ENCODE results near the gene FAM83D. TPM values are rescaled to one million over a fixed set of nuclear protein-coding genes. Genes with fewer than 3 reads are reported as not detected.

Gene FAM83D
- total RNA-seq, 2 experiments from 2014 or later = 1.8 to 1.9 TPM

DNA sequence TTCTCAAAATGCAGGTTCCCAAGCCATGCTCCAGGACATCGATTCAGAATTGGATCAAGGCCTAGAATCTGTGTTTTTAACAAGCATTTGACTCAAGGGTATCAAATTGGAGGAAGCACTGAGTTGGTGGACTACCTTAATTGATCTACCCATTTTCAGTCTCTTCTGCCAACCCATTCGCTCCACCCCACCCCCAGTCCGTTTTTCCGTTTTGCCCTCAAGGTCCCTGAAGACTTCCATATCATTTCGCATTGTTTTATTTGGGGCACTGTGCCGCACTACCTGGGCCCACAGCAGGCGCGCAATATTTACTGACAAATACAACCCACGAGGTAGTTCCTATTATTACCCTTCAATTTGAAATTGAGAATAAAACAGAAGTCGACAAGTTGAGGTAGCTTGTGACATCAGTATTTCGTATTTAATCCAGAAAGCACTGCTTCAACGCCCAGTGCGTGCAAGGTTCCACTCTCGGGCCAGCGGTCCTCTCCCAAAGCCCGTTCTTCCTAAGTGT is 35.4 kb downstream of the FAM83D start:
- no peaks in the 10 kb centered on the region for H3K9me3 Mint-ChIP-seq
- H3K4me3 Mint-ChIP-seq = peak overlapping the region; percentile 97
- TF ChIP-seq, protein P1, sequence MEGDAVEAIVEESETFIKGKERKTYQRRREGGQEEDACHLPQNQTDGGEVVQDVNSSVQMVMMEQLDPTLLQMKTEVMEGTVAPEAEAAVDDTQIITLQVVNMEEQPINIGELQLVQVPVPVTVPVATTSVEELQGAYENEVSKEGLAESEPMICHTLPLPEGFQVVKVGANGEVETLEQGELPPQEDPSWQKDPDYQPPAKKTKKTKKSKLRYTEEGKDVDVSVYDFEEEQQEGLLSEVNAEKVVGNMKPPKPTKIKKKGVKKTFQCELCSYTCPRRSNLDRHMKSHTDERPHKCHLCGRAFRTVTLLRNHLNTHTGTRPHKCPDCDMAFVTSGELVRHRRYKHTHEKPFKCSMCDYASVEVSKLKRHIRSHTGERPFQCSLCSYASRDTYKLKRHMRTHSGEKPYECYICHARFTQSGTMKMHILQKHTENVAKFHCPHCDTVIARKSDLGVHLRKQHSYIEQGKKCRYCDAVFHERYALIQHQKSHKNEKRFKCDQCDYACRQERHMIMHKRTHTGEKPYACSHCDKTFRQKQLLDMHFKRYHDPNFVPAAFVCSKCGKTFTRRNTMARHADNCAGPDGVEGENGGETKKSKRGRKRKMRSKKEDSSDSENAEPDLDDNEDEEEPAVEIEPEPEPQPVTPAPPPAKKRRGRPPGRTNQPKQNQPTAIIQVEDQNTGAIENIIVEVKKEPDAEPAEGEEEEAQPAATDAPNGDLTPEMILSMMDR (IDR thresholded peaks at IDR 0.05) = no peak
- peaks cover 33% of the 10 kb centered on the region for H3K4me1 Mint-ChIP-seq (ENCODE audit: low read depth)
- Histone ChIP-seq H3K4me3 (ENCODE audit: low read length) (peak overlapping the region; percentile 80), H3K4me1 (ENCODE audit: insufficient read depth, low read length) (peaks cover 16% of the 10 kb centered on the region), H3K27me3 (ENCODE audit: control insufficient read depth in 1 of 2, insufficient read depth in 2 of 2, low read length in 2 of 2) (no peaks in the 10 kb centered on the region), H3K36me3 (ENCODE audit: insufficient read depth, low read length) (no peaks in the 10 kb centered on the region), H3K9me3 (ENCODE audit: control insufficient read depth in 1 of 2, insufficient read depth in 1 of 2, low read length in 2 of 2) (no peaks in the 10 kb centered on the region), H3K27ac (ENCODE audit: low read depth in 1 of 2, low read length in 2 of 2) (peak overlapping the region; percentile 51 to 73)
- ChIA-PET CTCF (interaction anchor here (1.1 to 3.2 kb wide), 6 partner anchors 17 to 316 kb away, joined by 3 to 25 read pairs (median 4); partner anchors contain the start of genes ACTR5 and FAM83D), POLR2A (interaction anchor here (0.6 to 3.3 kb wide), 15 partner anchors 9 to 526 kb away, joined by 3 to 38 read pairs (median 7); partner anchors contain the start of genes ACTR5, FAM83D, PPP1R16B and RALGAPB)
- H3K36me3 Mint-ChIP-seq (ENCODE audit: low read depth) = peaks cover 22% of the 10 kb centered on the region
- H3K27me3 Mint-ChIP-seq = no peaks in the 10 kb centered on the region
- ATAC-seq (ENCODE audit: poor library complexity) (peak; percentile 0), DNase-seq (peak in 6 of 14 experiments; percentile 1 to 17 (median 8))
- intact Hi-C loops (cut with DNase I, micrococcal nuclease) = loop anchor here (1.0 to 10.0 kb wide), 7 partner anchors 35 to 524 kb away; partner anchors contain the start of genes FAM83D (in 2 of the 2), ACTR5 (in 1 of the 2), PPP1R16B (in 1 of the 2) and RALGAPB (in 1 of the 2)
- peak overlapping the region; percentile 88 for H3K27ac Mint-ChIP-seq

DNA sequence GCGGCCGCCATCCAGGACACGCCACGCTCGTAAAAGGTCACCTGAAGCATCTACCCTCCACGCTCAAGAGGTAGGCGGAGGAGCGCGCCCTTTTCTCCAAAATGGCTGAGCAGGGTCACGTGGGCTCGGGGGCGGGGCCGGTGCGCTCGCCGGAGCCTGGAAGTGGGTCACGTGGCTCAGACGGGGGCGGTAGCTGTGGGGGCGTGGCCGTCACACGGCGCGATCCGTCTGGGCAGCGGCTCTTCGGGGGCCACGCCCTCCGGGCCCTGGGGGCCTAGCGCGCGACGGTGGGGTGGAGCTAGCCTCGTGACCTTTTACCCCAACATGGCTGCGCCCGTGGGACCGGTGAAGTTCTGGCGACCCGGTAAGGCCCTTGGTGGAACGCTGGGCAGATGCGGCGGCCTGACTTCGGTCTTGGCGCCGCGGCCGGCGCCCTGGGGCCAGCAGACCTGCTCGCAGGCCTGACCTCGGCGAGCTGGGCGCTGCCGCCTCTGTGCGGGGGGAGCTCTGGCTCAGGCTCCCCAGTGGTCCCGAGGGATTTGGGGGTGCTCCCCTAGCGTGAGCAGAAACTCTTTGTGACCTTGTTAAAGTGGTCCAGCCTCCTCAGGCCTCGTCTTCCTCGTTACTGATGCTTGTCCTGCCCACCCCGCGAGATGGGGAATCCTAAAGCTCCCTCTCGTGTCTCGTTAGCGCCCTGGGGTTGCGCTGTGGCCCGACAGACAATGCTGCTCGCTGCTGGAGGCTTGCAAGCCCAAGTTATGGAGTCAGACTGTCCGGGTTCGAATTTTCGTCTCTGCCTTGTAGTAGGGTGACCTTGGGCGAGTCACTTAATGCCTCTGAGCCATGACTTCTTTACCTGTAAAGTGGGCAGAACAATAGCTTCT is 36.1 kb downstream of the FAM83D start, which contains the start of gene DHX35:
Gene DHX35, plus strand, starts transcription at position 301 of the 884 bp plus-strand sequence. Its CDS starts 24 bp downstream, at position 325.
- TF ChIP-seq, protein P1 (IDR thresholded peaks at IDR 0.05) = peak; percentile 23
- ATAC-seq (ENCODE audit: poor library complexity) (peak; percentile 98), DNase-seq (peak; percentile 96 to 100 (median 98))
- H3K27ac Mint-ChIP-seq = peak within 1 kb of the TSS; percentile 88
- Histone ChIP-seq H3K27ac (ENCODE audit: low read depth in 1 of 2, low read length in 2 of 2) (peak within 1 kb of the TSS; percentile 73 to 77), H3K4me1 (ENCODE audit: insufficient read depth, low read length) (peaks cover 16% of the 10 kb centered on the region), H3K27me3 (ENCODE audit: control insufficient read depth in 1 of 2, insufficient read depth in 2 of 2, low read length in 2 of 2) (no peaks in the 10 kb centered on the region), H3K4me3 (ENCODE audit: low read length) (peak within 1 kb of the TSS; percentile 80), H3K36me3 (ENCODE audit: insufficient read depth, low read length) (no peaks in the 10 kb centered on the region), H3K9me3 (ENCODE audit: control insufficient read depth in 1 of 2, insufficient read depth in 1 of 2, low read length in 2 of 2) (no peaks in the 10 kb centered on the region)
- H3K27me3 Mint-ChIP-seq = no peaks in the 10 kb centered on the region
- intact Hi-C loops (cut with DNase I, micrococcal nuclease) = loop anchor here (1.0 to 10.0 kb wide), 7 partner anchors 36 to 525 kb away; partner anchors contain the start of genes FAM83D (in 2 of the 2), ACTR5 (in 1 of the 2), PPP1R16B (in 1 of the 2) and RALGAPB (in 1 of the 2)
- POLR2A ChIA-PET = interaction anchor here (0.6 to 3.3 kb wide), 16 partner anchors 8 to 527 kb away, joined by 3 to 38 read pairs (median 6); partner anchors contain the start of genes ACTR5, FAM83D, PPP1R16B and RALGAPB
- H3K36me3 Mint-ChIP-seq (ENCODE audit: low read depth) = peaks cover 22% of the 10 kb centered on the region
- H3K9me3 Mint-ChIP-seq = no peaks in the 10 kb centered on the region
- peaks cover 33% of the 10 kb centered on the region for H3K4me1 Mint-ChIP-seq (ENCODE audit: low read depth)
- H3K4me3 Mint-ChIP-seq = peak within 1 kb of the TSS; percentile 97
- CTCF ChIA-PET = interaction anchor here (0.8 to 3.2 kb wide), 7 partner anchors 16 to 214 kb away, joined by 3 to 25 read pairs (median 4); partner anchors contain the start of genes ACTR5 and FAM83D

DNA sequence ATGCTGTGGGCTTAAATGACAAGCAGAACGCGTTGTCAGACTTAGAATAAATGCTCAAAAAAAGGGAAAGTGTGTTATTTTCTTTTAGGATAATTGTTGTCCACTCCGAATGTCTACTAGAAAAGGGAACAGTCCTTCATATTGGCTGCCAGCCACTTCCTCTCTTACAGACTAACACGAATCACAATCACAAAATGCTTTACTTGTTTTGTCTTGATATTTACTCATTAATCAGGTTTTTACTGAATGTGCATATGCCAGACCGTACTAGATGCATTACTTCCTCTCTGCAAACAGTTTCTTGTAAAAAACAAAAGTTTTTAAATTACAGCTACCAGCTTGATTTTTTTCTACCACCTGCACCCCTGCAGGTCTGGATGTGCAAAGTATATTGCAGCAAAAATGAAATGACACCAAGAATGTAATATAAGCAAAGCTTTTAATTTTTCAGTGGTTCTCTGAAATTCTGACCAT is 36.7 kb downstream of the FAM83D start:
- Mint-ChIP-seq H3K9me3 (no peaks in the 10 kb centered on the region), H3K27me3 (no peaks in the 10 kb centered on the region), H3K4me3 (peak overlapping the region; percentile 97), H3K4me1 (ENCODE audit: low read depth) (peaks cover 33% of the 10 kb centered on the region), H3K27ac (peak overlapping the region; percentile 88), H3K36me3 (ENCODE audit: low read depth) (peaks cover 25% of the 10 kb centered on the region)
- DNase-seq (no peak), ATAC-seq (ENCODE audit: poor library complexity) (no peak)
- POLR2A ChIA-PET = interaction anchor here (0.6 to 3.3 kb wide), 11 partner anchors 8 to 158 kb away, joined by 3 to 38 read pairs (median 5); partner anchors contain the start of genes FAM83D and PPP1R16B
- Histone ChIP-seq H3K9me3 (ENCODE audit: control insufficient read depth in 1 of 2, insufficient read depth in 1 of 2, low read length in 2 of 2) (no peaks in the 10 kb centered on the region), H3K27me3 (ENCODE audit: control insufficient read depth in 1 of 2, insufficient read depth in 2 of 2, low read length in 2 of 2) (no peaks in the 10 kb centered on the region), H3K36me3 (ENCODE audit: insufficient read depth, low read length) (peaks cover 4% of the 10 kb centered on the region), H3K4me3 (ENCODE audit: low read length) (peak overlapping the region; percentile 80), H3K27ac (ENCODE audit: low read depth in 1 of 2, low read length in 2 of 2) (peak overlapping the region in 1 of 2 donors; percentile 58), H3K4me1 (ENCODE audit: insufficient read depth, low read length) (peaks cover 16% of the 10 kb centered on the region)
- intact Hi-C loops (cut with DNase I, micrococcal nuclease) = loop anchor here (1.0 to 10.0 kb wide), 7 partner anchors 37 to 526 kb away; partner anchors contain the start of genes FAM83D (in 2 of the 2), ACTR5 (in 1 of the 2), PPP1R16B (in 1 of the 2) and RALGAPB (in 1 of the 2)
- TF ChIP-seq, protein P1 (IDR thresholded peaks at IDR 0.05) = no peak
- CTCF ChIA-PET = interaction anchor here (0.8 to 3.2 kb wide), 5 partner anchors 17 to 215 kb away, joined by 3 to 25 read pairs (median 4); partner anchors contain the start of genes ACTR5 and FAM83D
